Heart left ventricle (tissue), 13 donors: ENCODE results near the gene TANGO2.

Source experiments
- CTCF ChIP-seq, 12 donors: fragments of 200-600 bp; sonication (generic) in 4 of 12; IDR thresholded peaks; one replicate each; pipeline versions ENCODE4 v1.5.0 to v1.8.0; 2018 to 2022; ENCODE audit warnings: antibody characterized with exemption in 12 of 12, mild to moderate bottlenecking in 5 of 12
- POLR2A ChIP-seq, 2 donors: fragments of 450-650 bp; IDR thresholded peaks; one replicate each; pipeline ENCODE4 v1.6.1; 2017; ENCODE audit warnings: antibody characterized with exemption in 2 of 2, mild to moderate bottlenecking in 2 of 2, moderate library complexity in 2 of 2
- donor health status: ischemic (EF 13 %, LVEDD 7.1; RV severe dilation, severe dysfunction).
- donor health status: DM: no; HTN: yes; CAD: no.
- donor health status: DM: no; HTN: no; CAD: no.
- donor health status: ischemic (EF 25% LVEDD 6.9; RV normal size, moderate dysfunction).
- donor health status: ischemic (EF 25% LVEDD 5.7; RV mildly dilated, moderate dysfunction).
- donor health status: ischemic (EF 35%, LVEDD 5.7; RV mildly dilated, moderate dysfunction).
- donor health status: nonischemic (EF 11% LVEDD 7.7; RV severe dilation, severe dysfunction).
- donor health status: DM: yes; HTN: yes; CAD: no.
- donor health status: PGD.
- donor health status: ischemic (EF 29% LVEDD 5.4; RV normal size, mild dysfunction).
- donor health status: nonischemic (EF 23%, LVEDD 6.1; RV moderate dilation, normal function).

DNA sequence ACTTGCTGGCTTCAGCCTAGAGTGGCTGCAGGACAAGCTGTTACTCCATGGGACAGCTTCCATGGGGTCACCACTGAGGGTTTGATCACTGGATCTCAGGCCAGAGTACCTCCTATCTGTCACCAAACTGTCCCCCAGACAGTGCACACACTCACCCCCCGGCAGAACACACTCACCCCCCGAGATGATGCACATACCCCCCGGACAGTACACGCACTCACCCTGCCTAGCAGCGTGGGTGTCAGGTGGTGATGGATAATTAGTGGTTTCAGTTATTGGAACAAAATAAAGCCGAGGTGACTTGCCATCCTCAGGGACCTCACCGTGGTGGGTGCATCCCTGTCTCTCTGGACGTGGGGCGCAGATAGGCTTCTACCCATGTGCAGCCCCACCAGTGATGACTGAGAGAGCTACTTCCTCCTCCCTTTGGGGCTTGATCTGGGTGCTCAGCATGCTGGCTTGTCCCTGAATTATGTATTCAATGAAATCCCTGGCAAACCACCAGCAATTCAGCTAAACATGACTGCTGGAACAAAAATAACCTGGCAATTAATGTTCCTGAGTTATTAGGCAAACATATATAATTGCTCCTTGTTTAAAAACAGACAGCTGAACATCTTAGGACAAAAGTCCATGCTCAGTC lies 18.9 kb downstream of the TANGO2 start:
- no peak for TF ChIP-seq CTCF (IDR thresholded peaks at IDR 0.05)
- no peak for TF ChIP-seq POLR2A (IDR thresholded peaks at IDR 0.05)
